HG03280 (cell line): ENCODE data around the gene ADAM12.

Experiments used
- ATAC-seq: cut with Tn5 transposase; IDR thresholded peaks from one replicate; pipeline ENCODE4 v1.9.1; 2021; ENCODE audit warnings: mild to moderate bottlenecking, moderate library complexity; ENCODE audit not compliant: unreplicated experiment

ADAM12 gene

DNA sequence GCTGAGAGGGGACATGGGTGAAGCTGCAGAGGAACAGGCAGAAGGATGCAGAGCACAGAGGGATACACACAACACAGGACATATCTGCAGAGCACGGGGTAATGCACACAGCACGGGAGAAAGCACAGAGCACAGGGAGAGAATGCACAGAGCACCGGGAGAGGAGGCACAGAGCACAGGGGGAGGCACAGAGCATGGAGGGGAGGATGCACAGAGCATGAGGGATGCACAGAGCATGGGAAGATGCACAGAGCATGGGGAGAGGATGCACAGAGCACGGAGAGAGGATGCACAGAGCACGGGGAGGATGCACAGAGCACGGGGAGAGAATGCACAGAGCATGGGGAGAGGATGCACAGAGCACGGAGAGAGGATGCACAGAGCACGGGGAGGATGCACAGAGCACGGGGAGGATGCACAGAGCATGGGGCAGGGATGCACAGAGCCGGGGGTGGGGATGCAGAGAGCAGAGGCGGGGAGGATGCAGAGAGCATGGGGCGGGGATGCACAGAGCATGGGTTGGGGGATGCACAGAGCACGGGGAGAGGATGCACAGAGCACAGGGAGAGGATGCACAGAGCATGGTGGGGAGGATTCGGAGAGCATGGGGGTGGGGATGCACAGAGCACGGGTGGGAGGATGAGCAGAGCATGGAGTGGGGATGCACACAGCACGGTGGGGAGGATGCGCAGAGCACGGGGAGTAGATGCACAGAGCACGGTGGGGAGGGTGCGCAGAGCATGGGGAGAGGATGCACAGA is 230.0 kb downstream of the ADAM12 start:
- ATAC-seq, result no peak

DNA sequence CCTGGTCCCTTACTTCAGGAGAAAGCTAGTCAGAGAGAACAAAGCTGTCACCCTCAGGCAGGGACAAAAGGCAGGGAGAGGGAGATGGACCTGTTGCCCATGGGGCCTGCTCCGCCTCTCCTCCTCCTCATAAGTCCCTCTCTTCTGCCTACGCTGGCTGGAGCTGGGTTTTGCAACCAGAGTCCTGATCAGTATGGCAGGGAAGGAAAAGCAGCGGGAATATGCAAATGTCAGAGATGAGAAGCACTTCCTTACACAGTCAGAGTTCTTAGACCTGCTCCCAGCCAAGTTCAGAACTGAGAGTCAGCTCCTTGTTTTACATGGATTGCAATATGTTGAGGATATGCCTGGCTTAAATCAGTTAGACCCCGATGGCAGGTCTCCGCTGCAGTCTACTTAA is 231.1 kb downstream of the ADAM12 start:
- ATAC-seq, result no peak

DNA sequence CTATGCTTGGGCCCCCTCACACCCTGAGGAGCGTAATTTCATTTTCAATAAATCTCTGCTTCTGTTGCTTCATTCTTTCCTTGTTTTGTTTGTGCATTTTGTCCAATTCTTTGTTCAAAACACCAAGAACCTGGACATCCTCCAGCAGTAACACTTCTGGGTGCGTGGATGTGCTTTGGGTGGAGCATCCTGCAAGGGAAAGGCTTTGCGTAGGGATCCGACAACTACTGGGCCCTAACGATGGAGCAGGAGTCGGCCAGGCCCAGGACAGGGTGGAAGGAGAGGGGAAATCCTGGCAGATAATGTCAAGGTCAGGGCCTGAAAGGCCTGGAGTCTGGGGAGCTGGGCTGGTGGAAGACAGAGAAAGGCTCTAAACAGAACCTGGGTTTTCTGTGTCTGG is 231.8 kb downstream of the ADAM12 start:
- no peak for ATAC-seq

DNA sequence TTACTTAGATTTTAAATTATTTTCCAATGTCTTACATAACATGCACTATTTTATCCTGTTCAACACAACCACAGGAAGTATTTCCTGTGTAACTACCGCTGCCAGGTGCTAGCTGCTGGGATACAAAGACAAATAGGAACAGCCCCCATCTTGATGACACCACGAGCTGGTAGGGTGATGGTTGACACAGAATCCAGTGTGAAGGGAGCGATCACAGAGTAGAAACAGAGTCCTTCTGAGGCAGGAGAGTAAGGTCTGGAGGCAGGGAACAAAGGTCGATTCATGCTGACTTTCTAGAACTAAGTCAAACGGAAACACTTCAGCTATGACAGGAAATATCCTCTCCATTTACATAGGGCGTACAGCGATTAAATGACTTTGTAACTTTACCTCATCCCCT is 232.3 kb downstream of the ADAM12 start:
- no peak for ATAC-seq

DNA sequence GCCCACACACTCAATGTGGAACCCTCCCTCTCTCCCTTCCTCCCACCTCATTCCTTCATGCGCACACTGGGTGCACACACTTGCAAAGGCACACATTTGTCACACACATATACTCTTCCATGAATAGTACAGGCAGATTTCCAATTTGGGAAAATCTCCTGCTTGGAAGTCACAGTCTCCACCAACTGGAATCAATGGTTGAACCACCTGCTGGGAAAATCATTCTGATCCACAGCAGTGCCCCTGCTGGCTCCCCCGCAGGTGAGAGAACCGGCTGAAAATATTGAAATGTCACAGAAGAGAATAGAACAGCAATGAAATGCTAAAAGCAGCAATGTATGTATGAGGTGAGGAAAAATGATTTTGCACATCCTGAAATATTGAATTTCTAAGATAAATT is 232.7 kb downstream of the ADAM12 start:
- ATAC-seq, result no peak

DNA sequence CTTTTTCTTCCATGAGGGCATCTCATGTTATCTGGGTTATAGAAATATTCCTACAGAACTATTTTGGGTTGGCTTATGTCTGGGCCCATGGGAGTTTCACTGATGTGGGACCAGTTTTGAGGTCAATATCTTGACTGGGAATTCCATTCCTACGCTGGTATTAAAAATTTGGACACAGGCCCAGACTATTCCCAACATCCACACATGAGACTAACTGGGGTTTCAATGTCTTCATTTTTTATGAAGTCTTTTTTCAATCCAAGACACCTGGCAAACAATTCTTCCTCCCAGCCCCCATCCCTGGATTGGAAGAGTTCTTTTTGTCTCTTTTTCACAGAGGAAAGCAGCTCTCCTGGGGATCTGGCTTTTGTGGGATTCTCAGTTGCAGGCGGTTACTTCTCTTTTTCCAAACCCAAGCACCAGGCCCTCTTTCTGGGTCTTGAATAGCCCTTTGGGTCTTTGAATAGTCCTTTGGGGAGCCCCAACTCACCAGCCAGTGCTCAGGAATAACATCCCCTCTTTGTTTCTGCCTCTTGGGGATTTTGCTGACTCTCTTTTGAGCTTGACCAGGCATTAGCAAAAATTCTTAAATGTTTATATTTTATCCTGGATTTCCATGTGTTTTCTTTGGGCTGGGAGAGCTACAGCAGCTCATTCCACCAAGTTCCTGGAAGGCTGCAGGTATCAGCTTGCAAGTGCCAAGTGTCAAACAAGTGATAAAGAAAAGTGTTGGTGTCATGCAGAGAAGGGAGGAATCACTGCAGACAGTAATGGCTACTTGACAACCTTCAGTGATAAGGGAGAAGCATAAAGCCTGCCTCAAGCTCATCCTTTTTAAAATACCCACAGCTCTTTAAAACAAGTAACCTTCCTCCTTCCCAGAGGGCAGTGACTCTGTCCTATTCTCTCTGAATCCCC is 234.3 kb downstream of the ADAM12 start:
- no peak for ATAC-seq

DNA sequence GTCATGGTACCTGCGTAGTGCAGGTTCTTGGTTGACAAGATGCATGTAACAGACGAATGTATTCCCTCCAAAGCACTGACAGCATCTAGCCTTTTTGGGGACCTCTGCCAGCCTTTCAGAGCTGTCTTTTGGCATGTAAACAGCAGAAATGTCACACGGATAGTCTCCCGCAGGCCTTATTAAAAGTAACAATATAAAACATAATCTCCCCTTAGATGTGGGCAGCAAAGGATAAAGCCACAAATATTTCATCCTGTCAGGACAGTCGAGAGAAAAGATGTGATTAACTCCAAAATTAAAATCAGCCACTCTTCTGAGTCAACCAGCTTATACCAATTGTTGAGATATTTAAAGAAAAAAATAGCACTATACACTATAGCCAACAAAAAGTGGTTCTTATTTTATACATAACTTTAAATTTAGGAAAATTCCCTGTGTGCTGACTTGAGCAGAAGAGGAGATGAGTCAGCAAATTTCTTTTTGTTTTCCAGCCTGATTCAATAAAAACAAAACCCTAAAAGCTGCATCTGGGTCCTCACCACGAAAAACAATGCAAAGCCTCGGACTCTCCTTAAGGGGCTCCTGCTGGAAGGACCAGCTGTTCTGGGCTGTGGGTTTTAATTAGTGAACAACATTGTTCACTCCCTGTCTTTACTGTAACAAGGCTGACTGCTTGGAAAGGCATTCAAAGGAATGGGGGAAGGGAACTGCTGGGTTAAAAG is 240.2 kb downstream of the ADAM12 start:
- ATAC-seq, result no peak

DNA sequence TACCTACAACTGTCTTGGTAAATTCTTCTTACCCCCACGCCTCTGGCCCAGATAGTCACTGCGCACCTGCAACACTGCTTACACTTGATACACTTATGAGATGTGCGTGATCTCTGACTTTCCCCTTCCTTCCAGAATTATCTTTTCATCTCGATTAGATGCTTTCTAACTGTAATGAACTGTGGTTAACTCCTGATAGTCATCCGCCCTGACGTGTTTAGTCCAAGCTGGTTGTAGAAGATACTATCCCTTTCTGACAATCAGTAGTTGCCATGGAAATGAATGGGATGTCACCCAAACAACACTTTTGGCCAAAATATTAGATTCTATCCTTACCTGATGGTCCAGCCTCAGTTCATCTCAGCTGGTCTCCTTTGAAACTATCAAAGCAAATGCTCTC is 241.5 kb downstream of the ADAM12 start:
- ATAC-seq, result no peak

DNA sequence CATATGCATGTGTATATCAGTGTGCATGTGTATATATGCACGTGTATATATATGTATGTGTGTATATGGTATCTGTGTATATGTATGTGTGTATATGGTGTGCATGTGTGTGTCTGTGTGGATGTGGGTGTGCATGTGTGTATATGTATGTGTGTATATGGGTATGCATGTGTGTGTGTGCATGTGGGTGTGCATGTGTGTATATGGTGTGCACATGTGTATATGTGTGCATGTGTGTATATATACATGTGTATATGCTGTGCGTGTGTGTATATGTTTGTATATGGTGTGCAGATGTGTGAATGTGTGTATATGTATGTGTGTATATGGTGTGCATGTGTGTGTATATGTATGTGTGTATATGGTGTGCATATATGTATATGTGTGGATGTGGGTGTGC is 245.2 kb downstream of the ADAM12 start:
- no peak for ATAC-seq

DNA sequence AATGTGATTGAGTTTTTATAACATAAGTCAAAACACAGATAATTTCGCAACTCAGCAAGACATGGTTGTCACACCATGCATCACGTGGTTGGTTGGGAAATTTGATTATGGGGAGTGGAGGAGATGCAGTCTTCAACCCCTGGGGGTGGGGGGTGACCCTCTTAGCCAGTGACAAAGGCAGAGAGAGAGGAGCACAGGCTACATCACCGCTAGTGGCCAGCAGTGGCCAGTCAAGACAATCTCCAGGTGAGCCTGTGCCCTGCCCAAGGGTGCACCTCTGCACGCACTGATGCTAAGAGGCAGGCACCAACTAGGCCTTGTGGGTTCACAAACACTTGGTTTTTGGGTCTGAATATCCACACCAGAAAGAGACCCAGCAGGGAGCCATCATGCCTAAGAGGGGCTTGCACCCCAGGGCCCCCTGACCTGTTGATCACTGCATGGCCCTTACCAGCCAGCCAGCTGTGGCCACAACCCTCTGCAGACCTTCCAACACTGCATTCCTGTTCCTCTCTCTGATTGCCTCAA is 247.5 kb downstream of the ADAM12 start:
- ATAC-seq, result no peak

DNA sequence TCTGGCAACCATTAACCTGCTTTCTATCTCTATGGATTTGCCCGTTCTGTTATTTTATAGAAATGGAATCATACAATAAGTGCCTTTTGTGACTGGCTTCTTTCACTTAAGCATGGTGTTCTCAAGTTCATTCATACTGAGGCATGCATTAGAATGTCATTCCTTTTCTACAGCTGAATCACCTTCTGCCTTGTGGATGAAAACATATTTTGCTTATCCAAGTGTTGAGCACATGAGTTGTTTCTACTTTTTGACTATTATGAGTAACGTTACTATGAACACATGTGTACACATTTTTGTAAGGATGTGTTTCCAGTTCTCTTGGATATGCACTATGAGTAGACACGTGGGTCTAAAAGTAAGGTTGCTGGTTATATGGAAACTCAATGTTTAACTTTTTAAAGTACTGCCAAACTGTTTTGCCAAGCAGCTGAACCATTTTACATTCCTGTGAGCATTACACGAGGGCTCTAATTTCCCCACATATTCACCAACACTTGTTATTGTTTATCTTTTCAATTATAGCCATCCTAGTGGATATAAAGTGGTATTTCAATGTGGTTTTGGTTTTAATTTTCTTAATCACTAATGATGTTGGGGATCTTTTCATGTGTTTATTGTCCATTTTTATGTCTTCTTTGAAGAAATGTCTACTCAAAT is 250.6 kb downstream of the ADAM12 start:
- no peak for ATAC-seq

DNA sequence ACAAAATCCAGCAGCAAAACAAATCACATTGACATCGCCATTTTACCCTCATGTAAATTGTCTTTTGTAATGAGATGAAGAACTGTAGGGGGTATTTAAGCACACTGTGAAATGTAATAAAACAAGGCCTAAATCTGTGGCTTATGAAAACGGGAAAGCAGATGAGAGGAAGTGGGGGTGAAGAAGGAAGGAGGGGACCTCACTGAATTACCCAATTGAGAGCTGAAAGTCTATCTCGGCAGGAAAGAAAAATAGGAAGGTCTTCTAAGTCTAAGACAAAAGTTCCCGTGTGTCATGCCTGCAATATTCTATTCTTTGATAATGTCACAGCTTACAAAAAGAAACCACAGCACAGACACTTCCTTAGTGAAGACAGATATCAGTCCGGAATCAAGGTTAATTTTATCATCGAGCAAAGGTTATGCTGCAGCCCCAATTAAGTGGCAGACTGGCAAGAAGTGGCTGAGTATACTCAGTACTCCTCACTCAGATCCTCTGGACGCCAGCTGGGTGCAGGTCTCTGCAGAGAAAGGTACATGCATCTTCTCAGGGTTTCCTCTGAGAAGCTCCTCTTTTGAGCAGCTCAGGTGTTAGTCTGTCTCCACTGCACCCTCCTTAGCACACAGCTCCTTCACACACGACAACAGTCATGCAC is 252.2 kb downstream of the ADAM12 start:
- no peak for ATAC-seq

DNA sequence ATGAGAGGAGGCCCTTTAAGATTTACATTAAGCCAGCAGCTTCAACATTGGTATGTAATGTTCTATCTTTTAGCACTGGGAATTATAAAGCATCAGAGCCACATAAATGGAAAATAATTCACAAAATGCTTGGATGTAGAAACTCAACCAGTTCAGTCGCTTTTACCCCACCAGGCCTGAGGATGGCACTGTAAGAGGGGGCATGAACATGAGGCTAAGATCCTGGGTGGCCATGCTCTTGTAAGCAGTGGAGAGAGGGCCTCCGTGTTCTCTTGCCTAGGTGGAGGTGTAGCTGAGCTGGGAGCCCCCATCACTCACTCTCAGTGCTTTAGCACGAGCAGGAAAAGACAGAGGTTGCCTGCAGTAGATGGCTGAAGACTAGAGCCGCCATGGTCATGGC is 253.1 kb downstream of the ADAM12 start:
- ATAC-seq, result no peak

DNA sequence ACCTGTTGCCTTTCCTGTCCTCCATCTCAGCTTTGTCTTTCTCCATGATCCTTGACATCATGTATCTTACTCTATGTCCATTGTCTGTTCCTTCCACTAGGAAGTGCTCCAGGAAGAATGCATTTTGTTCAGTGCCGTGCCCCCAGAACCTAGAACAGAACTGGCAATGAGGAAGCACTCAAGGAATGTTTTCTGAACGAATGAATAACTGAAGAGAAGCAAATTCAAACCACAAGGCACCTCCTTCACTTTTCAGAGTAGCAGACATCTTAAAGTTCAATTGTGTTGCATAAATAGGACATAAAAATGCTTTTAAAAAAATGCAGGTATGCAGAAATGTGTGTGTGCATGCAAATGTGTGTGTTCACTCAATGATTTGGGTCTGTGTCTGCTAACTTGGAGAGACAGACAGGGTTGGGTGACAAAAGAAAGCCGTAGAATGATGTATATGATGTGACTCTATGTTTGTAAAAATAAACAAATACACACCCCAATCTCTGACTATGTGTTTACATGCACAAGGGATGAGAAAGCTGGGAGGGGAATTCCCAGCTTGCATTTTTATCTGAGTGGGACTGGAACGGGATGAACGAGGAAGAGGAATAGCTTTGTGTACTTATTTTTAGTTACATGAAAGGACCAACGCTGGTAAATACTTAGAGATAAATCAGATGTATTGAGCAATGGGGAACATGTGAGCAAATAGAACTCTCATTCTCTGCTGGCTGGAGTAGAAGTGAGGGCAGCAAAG is 254.2 kb downstream of the ADAM12 start:
- no peak for ATAC-seq

DNA sequence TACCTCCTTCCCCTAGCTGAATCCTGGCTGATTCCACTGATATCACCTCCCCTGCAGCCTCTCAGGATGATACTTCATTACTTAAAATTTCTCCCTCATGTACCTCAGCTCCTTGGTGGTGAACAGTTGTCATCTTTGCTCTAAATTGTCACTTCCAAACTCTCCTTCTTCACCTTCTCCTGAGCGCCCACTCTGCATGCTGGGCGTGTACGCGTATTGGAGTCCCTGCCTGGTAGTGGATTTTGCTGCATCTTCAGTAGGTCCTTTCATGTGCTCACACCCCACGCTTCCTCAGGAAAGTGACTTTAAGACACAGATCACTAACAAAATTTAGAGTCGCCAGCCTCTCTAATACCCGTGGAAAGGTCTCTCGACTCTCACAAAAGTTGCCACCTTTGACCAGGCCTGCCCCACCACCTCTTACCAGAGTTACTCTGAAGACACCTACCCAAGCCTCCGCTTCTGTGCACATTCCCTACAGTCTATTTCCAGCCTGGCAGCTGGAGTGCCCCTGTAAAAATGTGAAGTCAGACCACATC is 255.1 kb downstream of the ADAM12 start:
- no peak for ATAC-seq

DNA sequence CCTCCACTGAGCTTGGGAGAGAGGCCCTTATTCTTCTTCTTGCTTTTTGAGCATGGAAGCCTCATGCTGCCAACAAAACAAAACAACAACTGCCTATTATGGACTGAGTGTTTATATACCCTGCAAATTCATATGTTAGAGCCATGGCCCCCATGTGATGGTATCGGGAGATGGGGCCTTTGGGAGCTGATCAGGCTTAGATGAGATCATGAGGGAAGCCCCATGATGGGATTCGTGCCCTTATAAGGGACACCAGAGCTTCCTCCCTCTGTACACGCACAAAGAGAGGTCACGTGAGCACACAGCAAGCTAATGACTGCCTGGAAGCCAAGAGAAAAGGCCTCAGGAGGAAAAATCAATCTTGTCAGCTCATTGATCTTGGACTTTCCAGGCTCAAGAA is 256.9 kb downstream of the ADAM12 start:
- ATAC-seq, result no peak

DNA sequence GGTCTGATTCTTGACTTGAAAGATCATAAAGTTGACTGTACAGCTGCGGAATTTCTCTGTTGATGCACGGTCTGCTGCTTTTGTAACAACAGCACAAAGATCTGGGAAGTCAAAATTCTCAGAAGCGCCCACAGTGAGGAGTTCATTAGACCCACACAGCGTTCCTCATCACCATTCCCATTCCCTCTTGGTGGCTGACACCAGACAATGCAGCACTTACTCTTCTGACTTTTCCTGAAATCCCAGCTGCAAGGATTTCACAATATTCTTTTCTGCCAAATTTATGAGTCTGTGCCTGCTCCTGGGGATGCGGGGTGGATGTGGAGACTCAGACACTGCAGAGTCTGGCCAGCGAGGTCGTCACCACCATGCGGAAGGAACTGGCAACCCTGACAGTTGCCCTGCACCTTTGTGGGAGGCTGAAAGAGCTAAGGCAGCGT is 258.0 kb downstream of the ADAM12 start:
- ATAC-seq, result no peak

DNA sequence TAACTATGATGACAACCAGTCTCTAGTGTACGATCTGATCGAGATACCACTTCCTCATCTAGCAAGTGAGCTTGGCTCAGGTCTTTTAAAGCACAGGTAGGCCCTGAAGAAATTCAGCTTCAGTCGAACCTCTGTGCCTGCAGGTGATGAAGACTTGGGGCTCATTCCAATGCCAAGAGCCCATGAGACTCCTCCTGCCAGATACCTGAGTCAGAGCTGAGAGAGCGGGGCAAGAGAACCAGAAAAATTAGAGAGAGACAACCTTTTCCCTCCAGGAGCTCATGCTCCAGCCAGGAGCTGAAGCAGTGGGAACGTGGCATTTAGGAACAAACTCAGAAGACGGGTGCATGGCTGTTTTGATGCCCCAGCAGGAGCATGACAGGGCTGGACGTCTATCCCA is 259.3 kb downstream of the ADAM12 start:
- ATAC-seq, result no peak

DNA sequence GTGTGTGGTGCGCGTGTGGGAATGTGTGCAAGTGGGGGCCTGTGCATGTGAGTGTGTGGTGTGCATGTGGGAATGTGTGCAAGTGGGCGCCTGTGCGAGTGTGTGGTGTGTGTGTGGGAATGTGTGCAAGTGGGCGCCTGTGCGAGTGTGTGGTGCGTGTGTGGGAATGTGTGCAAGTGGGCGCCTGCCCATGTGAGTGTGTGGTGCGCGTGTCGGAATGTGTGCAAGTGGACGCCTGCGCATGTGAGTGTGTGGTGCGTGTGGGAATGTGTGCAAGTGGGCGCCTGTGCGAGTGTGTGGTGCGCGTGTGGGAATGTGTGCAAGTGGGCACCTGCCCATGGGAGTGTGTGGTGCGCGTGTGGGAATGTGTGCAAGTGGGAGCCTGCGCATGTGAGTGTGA is 259.7 kb downstream of the ADAM12 start:
- ATAC-seq, result no peak
